ENCODE results near the gene SLC38A1. TPM values are rescaled to one million over a fixed set of nuclear protein-coding genes. Genes with fewer than 3 reads are reported as not detected.

SLC38A1 gene
- total RNA-seq, 1 experiment from 2014 or later, result 195 TPM

- Histone ChIP-seq H3K4me1 (peaks cover 28% of the 10 kb centered on the region), H3K36me3 (no peaks in the 10 kb centered on the region), H3K4me3 (no peak overlapping the region), H3K27ac (no peak overlapping the region), H3K9me3 (replicated peaks) (no peaks in the 10 kb centered on the region), H3K27me3 (no peaks in the 10 kb centered on the region)
- no peak for DNase-seq
Measured at GRCh38 chr12:46148327-46149078, 120.3 kb downstream of the SLC38A1 start.

GRCh38 chr12:46147144-46147543 is 121.7 kb downstream of the SLC38A1 start:
- Histone ChIP-seq H3K4me1 (peaks cover 22% of the 10 kb centered on the region), H3K4me3 (no peak overlapping the region), H3K9me3 (replicated peaks) (no peaks in the 10 kb centered on the region), H3K36me3 (no peaks in the 10 kb centered on the region), H3K27me3 (no peaks in the 10 kb centered on the region), H3K27ac (no peak overlapping the region)
- DNase-seq, result no peak

- no peaks in the 10 kb centered on the region for H3K36me3 ChIP-seq
- H3K4me3 ChIP-seq, result no peak overlapping the region
- no peak overlapping the region for H3K27ac ChIP-seq
- H3K27me3 ChIP-seq, result no peaks in the 10 kb centered on the region
- no peaks in the 10 kb centered on the region for H3K9me3 ChIP-seq (replicated peaks)
- peaks cover 16% of the 10 kb centered on the region for H3K4me1 ChIP-seq
- no peak for DNase-seq
Measured at GRCh38 chr12:46145881-46146280, 123.0 kb downstream of the SLC38A1 start.

GRCh38 chr12:46144433-46144832 is 124.4 kb downstream of the SLC38A1 start:
- Histone ChIP-seq H3K27ac (no peak overlapping the region), H3K4me1 (peaks cover 3% of the 10 kb centered on the region; the same call in 1 of the 2 replicates), H3K36me3 (no peaks in the 10 kb centered on the region), H3K4me3 (no peak overlapping the region), H3K9me3 (replicated peaks) (no peaks in the 10 kb centered on the region), H3K27me3 (no peaks in the 10 kb centered on the region)
- no peak for DNase-seq

GRCh38 chr12:46136249-46136648 is 132.6 kb downstream of the SLC38A1 start:
- peaks cover 10% of the 10 kb centered on the region; the same call in 1 of the 2 replicates for H3K4me1 ChIP-seq
- DNase-seq, result no peak
- no peak overlapping the region for H3K27ac ChIP-seq
- no peaks in the 10 kb centered on the region for H3K9me3 ChIP-seq (replicated peaks)
- H3K36me3 ChIP-seq, result no peaks in the 10 kb centered on the region
- no peak overlapping the region for H3K4me3 ChIP-seq
- no peaks in the 10 kb centered on the region for H3K27me3 ChIP-seq

GRCh38 chr12:46135750-46136149 is 133.1 kb downstream of the SLC38A1 start:
- Histone ChIP-seq H3K4me3 (no peak overlapping the region), H3K27me3 (no peaks in the 10 kb centered on the region)
- no peak for DNase-seq

GRCh38 chr12:46134852-46135251 is 134.0 kb downstream of the SLC38A1 start:
- Histone ChIP-seq H3K36me3 (no peaks in the 10 kb centered on the region), H3K4me1 (peaks cover 10% of the 10 kb centered on the region; the same call in 1 of the 2 replicates), H3K4me3 (no peak overlapping the region), H3K27ac (no peak overlapping the region), H3K27me3 (no peaks in the 10 kb centered on the region), H3K9me3 (replicated peaks) (no peaks in the 10 kb centered on the region)
- DNase-seq, result no peak

More at GRCh38 chr12:46135750-46136149, 133.1 kb downstream of the SLC38A1 start:
- Histone ChIP-seq H3K27ac (no peak overlapping the region), H3K4me1 (peaks cover 10% of the 10 kb centered on the region; the same call in 1 of the 2 replicates), H3K36me3 (no peaks in the 10 kb centered on the region), H3K9me3 (replicated peaks) (no peaks in the 10 kb centered on the region)

GRCh38 chr12:46134205-46134811 is 134.5 kb downstream of the SLC38A1 start:
- no peaks in the 10 kb centered on the region for H3K9me3 ChIP-seq (replicated peaks)
- no peaks in the 10 kb centered on the region for H3K27me3 ChIP-seq
- DNase-seq, result peak in 1 of 2 experiments; percentile 51

GRCh38 chr12:46133751-46134150 is 135.1 kb downstream of the SLC38A1 start:
- H3K4me3 ChIP-seq, result no peak overlapping the region
- H3K36me3 ChIP-seq, result no peaks in the 10 kb centered on the region
- H3K27ac ChIP-seq, result no peak overlapping the region
- no peak for DNase-seq
- peaks cover 10% of the 10 kb centered on the region; the same call in 1 of the 2 replicates for H3K4me1 ChIP-seq
- no peaks in the 10 kb centered on the region for H3K27me3 ChIP-seq
- no peaks in the 10 kb centered on the region for H3K9me3 ChIP-seq (replicated peaks)

More at GRCh38 chr12:46134205-46134811, 134.5 kb downstream of the SLC38A1 start:
- no peak overlapping the region for H3K27ac ChIP-seq
- H3K4me1 ChIP-seq, result peaks cover 10% of the 10 kb centered on the region; the same call in 1 of the 2 replicates
- H3K36me3 ChIP-seq, result no peaks in the 10 kb centered on the region
- no peak overlapping the region for H3K4me3 ChIP-seq

Other genes starting within 250 kb of the SLC38A1 start
- gene SLC38A2, start 103.7 kb upstream of the SLC38A1 start, total RNA-seq (2014; rRNA removed; shearing (Covaris generic)), result 213 and 260 TPM in 2 replicates

All from SJCRH30 (cell line).